ENCODE results near the gene ASB10.

Gene ASB10

GRCh38 chr7:151186640-151187408, at the start of gene ASB10:
Gene ASB10, minus strand, starts transcription at chr7:151187250. Its CDS starts 120 bp downstream, at chr7:151187130.
- no peak for TF ChIP-seq Cebpa-rat (IDR thresholded peaks at IDR 0.05)

GRCh38 chr7:151236406-151236805, 49.4 kb upstream of the ASB10 start:
- Histone ChIP-seq H3K36me3 (peaks cover 59% of the 10 kb centered on the region), H3K9ac (no peak overlapping the region), H3K9me3 (no peaks in the 10 kb centered on the region), H3K4me1 (peaks cover 19% of the 10 kb centered on the region), H3K27me3 (no peaks in the 10 kb centered on the region), H3K4me2 (no peak overlapping the region), H3K27ac (no peak overlapping the region), H4K20me1 (peaks cover 69% of the 10 kb centered on the region), H3K4me3 (no peak overlapping the region)
- TF ChIP-seq Cebpa-rat (IDR thresholded peaks at IDR 0.05), result no peak

More at GRCh38 chr7:151186640-151187408, at the start of gene ASB10:
- H3K4me1 ChIP-seq, result peaks cover 35% of the 10 kb centered on the region
- peaks cover 50% of the 10 kb centered on the region for H4K20me1 ChIP-seq
- no peak within 1 kb of the TSS for H3K27ac ChIP-seq
- H3K9me3 ChIP-seq, result no peaks in the 10 kb centered on the region
- H3K36me3 ChIP-seq, result no peaks in the 10 kb centered on the region
- no peak within 1 kb of the TSS for H3K4me3 ChIP-seq
- H3K27me3 ChIP-seq, result peaks cover 36% of the 10 kb centered on the region
- H3K4me2 ChIP-seq, result peak within 1 kb of the TSS; percentile 90
- H3K9ac ChIP-seq, result 0 out of 2 replicates have a peak within 1 kb of the TSS, but pooled peaks have one; percentile 10

- TF ChIP-seq Cebpa-rat (IDR thresholded peaks at IDR 0.05), result no peak
- Histone ChIP-seq H3K27me3 (no peaks in the 10 kb centered on the region), H3K4me3 (no peak overlapping the region), H3K27ac (no peak overlapping the region), H3K36me3 (peaks cover 57% of the 10 kb centered on the region), H3K9me3 (no peaks in the 10 kb centered on the region), H3K9ac (no peak overlapping the region), H3K4me1 (peaks cover 23% of the 10 kb centered on the region), H3K4me2 (no peak overlapping the region), H4K20me1 (peaks cover 69% of the 10 kb centered on the region)
Measured at GRCh38 chr7:151235091-151235787, 48.2 kb upstream of the ASB10 start.

- Histone ChIP-seq H4K20me1 (peaks cover 59% of the 10 kb centered on the region), H3K4me3 (peak overlapping the region; percentile 99), H3K9ac (peak overlapping the region; percentile 94; the same call in 1 of the 2 replicates), H3K9me3 (no peaks in the 10 kb centered on the region), H3K4me1 (peaks cover 23% of the 10 kb centered on the region), H3K36me3 (peaks cover 42% of the 10 kb centered on the region), H3K27me3 (no peaks in the 10 kb centered on the region), H3K4me2 (peak overlapping the region; percentile 100), H3K27ac (no peak overlapping the region)
- no peak for TF ChIP-seq Cebpa-rat (IDR thresholded peaks at IDR 0.05)
Measured at GRCh38 chr7:151233804-151234203, 46.8 kb upstream of the ASB10 start.

- peak overlapping the region; percentile 99 for H3K4me3 ChIP-seq
- peaks cover 35% of the 10 kb centered on the region for H3K36me3 ChIP-seq
Measured at GRCh38 chr7:151232917-151233701, 46.1 kb upstream of the ASB10 start.

GRCh38 chr7:151232091-151232916, 45.3 kb upstream of the ASB10 start, which contains the start of gene CHPF2:
Gene CHPF2, plus strand, starts transcription at chr7:151232483. Its CDS starts 1,529 bp downstream, at chr7:151234012.
- peak within 1 kb of the TSS; percentile 94 for H3K9ac ChIP-seq
- H4K20me1 ChIP-seq, result peaks cover 45% of the 10 kb centered on the region
- H3K9me3 ChIP-seq, result no peaks in the 10 kb centered on the region
- TF ChIP-seq Cebpa-rat (IDR thresholded peaks at IDR 0.05), result no peak
- peaks cover 27% of the 10 kb centered on the region for H3K36me3 ChIP-seq
- H3K27ac ChIP-seq, result peak within 1 kb of the TSS; percentile 93
- peak within 1 kb of the TSS; percentile 100 for H3K4me2 ChIP-seq
- no peaks in the 10 kb centered on the region for H3K27me3 ChIP-seq
- H3K4me1 ChIP-seq, result peaks cover 32% of the 10 kb centered on the region
- peak within 1 kb of the TSS; percentile 99 for H3K4me3 ChIP-seq

More at GRCh38 chr7:151232917-151233701, 46.1 kb upstream of the ASB10 start:
- H3K9me3 ChIP-seq, result no peaks in the 10 kb centered on the region
- H3K27ac ChIP-seq, result peak overlapping the region; percentile 93
- peak overlapping the region; percentile 100 for H3K4me2 ChIP-seq
- H3K27me3 ChIP-seq, result no peaks in the 10 kb centered on the region
- peaks cover 52% of the 10 kb centered on the region for H4K20me1 ChIP-seq
- H3K4me1 ChIP-seq, result peaks cover 27% of the 10 kb centered on the region
- peak overlapping the region; percentile 94 for H3K9ac ChIP-seq
- no peak for TF ChIP-seq Cebpa-rat (IDR thresholded peaks at IDR 0.05)

- no peak overlapping the region for H3K27ac ChIP-seq
- H3K36me3 ChIP-seq, result peaks cover 15% of the 10 kb centered on the region
- no peak overlapping the region for H3K4me3 ChIP-seq
- TF ChIP-seq Cebpa-rat (IDR thresholded peaks at IDR 0.05), result no peak
- H3K4me2 ChIP-seq, result no peak overlapping the region
- no peaks in the 10 kb centered on the region for H3K27me3 ChIP-seq
- H3K9ac ChIP-seq, result no peak overlapping the region
- no peaks in the 10 kb centered on the region for H3K9me3 ChIP-seq
- H3K4me1 ChIP-seq, result peaks cover 35% of the 10 kb centered on the region
- H4K20me1 ChIP-seq, result peaks cover 33% of the 10 kb centered on the region
Measured at GRCh38 chr7:151231080-151231479, 44.0 kb upstream of the ASB10 start.

- Histone ChIP-seq H3K36me3 (peaks cover 15% of the 10 kb centered on the region), H3K27me3 (no peaks in the 10 kb centered on the region), H3K4me3 (no peak overlapping the region), H3K9ac (no peak overlapping the region), H3K4me2 (no peak overlapping the region), H3K27ac (no peak overlapping the region), H4K20me1 (peaks cover 30% of the 10 kb centered on the region), H3K9me3 (no peaks in the 10 kb centered on the region), H3K4me1 (peaks cover 45% of the 10 kb centered on the region)
- TF ChIP-seq Cebpa-rat (IDR thresholded peaks at IDR 0.05), result no peak
Measured at GRCh38 chr7:151229249-151229648, 42.2 kb upstream of the ASB10 start.
